Cardiac muscle cell (in vitro differentiated cells and primary cell): ENCODE results near the gene CREB3L1. TPM values are rescaled to one million over a fixed set of nuclear protein-coding genes. Genes with fewer than 3 reads are reported as not detected.

ENCODE experiments used
- DNase-seq, 2 donors: peaks; one replicate each; pipeline versions ENCODE4 v3.0.0 to v3.0.0-alpha.2; 2010 to 2017; ENCODE audit warnings: low read depth in 1 of 2, low spot score in 1 of 2
- H3K27ac ChIP-seq: fragments of 200-600 bp; sonication (generic); 2 replicates; pipeline ENCODE4 v1.5.1; 2016
- H3K27me3 ChIP-seq: fragments of 200-600 bp; sonication (generic); 2 replicates; pipeline ENCODE4 v1.6.0; 2016; ENCODE audit warnings: control low read depth
- H3K36me3 ChIP-seq: fragments of 200-600 bp; sonication (generic); 2 replicates; pipeline ENCODE4 v1.5.1; 2016; ENCODE audit warnings: control low read depth
- H3K4me1 ChIP-seq: fragments of 200-600 bp; sonication (generic); 2 replicates; pipeline ENCODE4 v1.8.1; 2017; ENCODE audit warnings: low read depth, mild to moderate bottlenecking, mixed run types
- H3K4me3 ChIP-seq: fragments of 200-600 bp; sonication (generic); 2 replicates; pipeline ENCODE4 v1.5.1; 2016; ENCODE audit warnings: mild to moderate bottlenecking
- H3K9me3 ChIP-seq: fragments of 200-600 bp; sonication (generic); 2 replicates; pipeline ENCODE4 v1.5.1; 2017; ENCODE audit warnings: low read depth, mild to moderate bottlenecking, control low read depth
- polyA plus RNA-seq: library from polyadenylated mRNA; unstranded; fragments of >200 nt; fragmentation: Nextera tagmentation; extraction: Ambion mirVana; gene quantifications from 2 replicates; pipeline ENCODE4 v1.2.1, GENCODE V29; 2016
- total RNA-seq: library from RNA; depleted of rRNA; stranded (reverse); fragments of >200 nt; gene quantifications from 2 replicates; pipeline ENCODE4 v1.2.3, GENCODE V29; 2016
- TF ChIP-seq, protein P1 (sequence below): IDR thresholded peaks from 2 replicates; pipeline ENCODE4 v1.5.1; 2012; ENCODE audit warnings: low read depth, mild to moderate bottlenecking, low read length

Gene CREB3L1
- total and polyA plus RNA-seq, 2 experiments from 2014 or later: 3.8 to 14.1 TPM

GRCh38 chr11:46265764-46266163 lies 11.7 kb upstream of the CREB3L1 start:
- Histone ChIP-seq H3K27ac (no peak overlapping the region), H3K4me1 (peaks cover 2% of the 10 kb centered on the region), H3K9me3 (no peaks in the 10 kb centered on the region), H3K27me3 (no peaks in the 10 kb centered on the region), H3K36me3 (no peaks in the 10 kb centered on the region), H3K4me3 (no peak overlapping the region)
- no peak for DNase-seq
- TF ChIP-seq, protein P1, sequence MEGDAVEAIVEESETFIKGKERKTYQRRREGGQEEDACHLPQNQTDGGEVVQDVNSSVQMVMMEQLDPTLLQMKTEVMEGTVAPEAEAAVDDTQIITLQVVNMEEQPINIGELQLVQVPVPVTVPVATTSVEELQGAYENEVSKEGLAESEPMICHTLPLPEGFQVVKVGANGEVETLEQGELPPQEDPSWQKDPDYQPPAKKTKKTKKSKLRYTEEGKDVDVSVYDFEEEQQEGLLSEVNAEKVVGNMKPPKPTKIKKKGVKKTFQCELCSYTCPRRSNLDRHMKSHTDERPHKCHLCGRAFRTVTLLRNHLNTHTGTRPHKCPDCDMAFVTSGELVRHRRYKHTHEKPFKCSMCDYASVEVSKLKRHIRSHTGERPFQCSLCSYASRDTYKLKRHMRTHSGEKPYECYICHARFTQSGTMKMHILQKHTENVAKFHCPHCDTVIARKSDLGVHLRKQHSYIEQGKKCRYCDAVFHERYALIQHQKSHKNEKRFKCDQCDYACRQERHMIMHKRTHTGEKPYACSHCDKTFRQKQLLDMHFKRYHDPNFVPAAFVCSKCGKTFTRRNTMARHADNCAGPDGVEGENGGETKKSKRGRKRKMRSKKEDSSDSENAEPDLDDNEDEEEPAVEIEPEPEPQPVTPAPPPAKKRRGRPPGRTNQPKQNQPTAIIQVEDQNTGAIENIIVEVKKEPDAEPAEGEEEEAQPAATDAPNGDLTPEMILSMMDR: no peak

DNA sequence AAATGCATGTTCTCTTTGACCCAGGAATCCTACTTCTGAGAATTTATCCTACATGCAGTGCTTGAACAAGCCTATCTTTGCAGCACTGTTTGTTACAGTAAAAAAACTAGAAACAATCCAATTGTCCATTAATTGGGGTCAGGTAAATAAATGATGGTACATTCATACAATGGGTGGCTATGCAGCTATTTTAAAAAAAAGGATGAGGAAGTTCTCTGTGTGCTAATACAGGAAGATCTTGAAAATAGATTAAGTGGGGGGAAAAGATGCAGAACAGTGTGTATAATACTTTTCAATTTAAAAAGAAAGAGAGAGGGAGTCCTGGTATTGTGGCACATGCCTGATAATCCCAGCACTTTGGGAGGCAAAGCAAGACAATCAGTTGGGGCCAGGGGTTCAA lies 9.5 kb upstream of the CREB3L1 start:
- no peak overlapping the region for H3K4me3 ChIP-seq
- TF ChIP-seq, protein P1: no peak
- no peak for DNase-seq

GRCh38 chr11:46270684-46271083 lies 6.8 kb upstream of the CREB3L1 start:
- H3K9me3 ChIP-seq: no peaks in the 10 kb centered on the region
- H3K27me3 ChIP-seq: no peaks in the 10 kb centered on the region
- peaks cover 18% of the 10 kb centered on the region for H3K4me1 ChIP-seq
- no peak overlapping the region for H3K27ac ChIP-seq
- TF ChIP-seq, protein P1: no peak
- DNase-seq: no peak
- no peak overlapping the region for H3K4me3 ChIP-seq
- H3K36me3 ChIP-seq: no peaks in the 10 kb centered on the region

More for the DNA sequence above, 9.5 kb upstream of the CREB3L1 start:
- no peaks in the 10 kb centered on the region for H3K36me3 ChIP-seq
- H3K9me3 ChIP-seq: no peaks in the 10 kb centered on the region
- no peaks in the 10 kb centered on the region for H3K27me3 ChIP-seq
- no peak overlapping the region for H3K27ac ChIP-seq
- peaks cover 18% of the 10 kb centered on the region for H3K4me1 ChIP-seq

DNA sequence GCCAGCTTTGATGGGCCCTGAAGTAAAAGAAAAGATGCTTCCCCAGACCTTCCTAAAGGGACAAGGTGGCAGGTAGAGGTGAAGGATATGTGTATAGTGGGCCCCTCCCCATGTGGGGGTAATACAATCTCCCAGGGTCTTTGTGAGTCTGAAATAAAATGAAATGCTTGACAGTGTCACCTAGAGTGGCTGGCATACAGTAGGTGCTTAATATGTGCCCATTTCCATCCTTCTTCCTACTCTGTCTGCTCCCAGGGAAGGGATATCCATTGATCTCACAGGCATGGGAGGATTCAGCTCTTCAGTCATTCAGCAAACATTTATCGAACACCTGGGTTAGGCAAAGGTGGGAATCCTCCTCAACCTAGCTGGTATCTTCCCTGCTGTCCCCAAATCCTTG lies 6.1 kb upstream of the CREB3L1 start:
- Histone ChIP-seq H3K27me3 (no peaks in the 10 kb centered on the region), H3K27ac (no peak overlapping the region), H3K4me1 (peaks cover 23% of the 10 kb centered on the region), H3K9me3 (no peaks in the 10 kb centered on the region), H3K4me3 (no peak overlapping the region), H3K36me3 (no peaks in the 10 kb centered on the region)
- TF ChIP-seq, protein P1: no peak
- no peak for DNase-seq

GRCh38 chr11:46271875-46272815 lies 5.3 kb upstream of the CREB3L1 start:
- Histone ChIP-seq H3K4me3 (no peak overlapping the region), H3K27ac (peak overlapping the region; percentile 4), H3K36me3 (no peaks in the 10 kb centered on the region), H3K4me1 (peaks cover 28% of the 10 kb centered on the region), H3K27me3 (no peaks in the 10 kb centered on the region), H3K9me3 (no peaks in the 10 kb centered on the region)
- TF ChIP-seq, protein P1: no peak
- DNase-seq: peak in 1 of 2 donors; percentile 29
